IPS DF 4.7 (cell line): ENCODE results near the gene PXK.
"Not testable (repeated sequence)": the region's sequence is repeated elsewhere in the genome, so short reads cannot be mapped to it uniquely, and the experiment has no call there.

ENCODE experiments used
- DNase-seq: peaks from one replicate; pipeline ENCODE4 v3.0.0-alpha.2; 2013; ENCODE audit warnings: low spot score; ENCODE audit errors: extremely low read depth

The PXK gene

GRCh38 chr3:58418227-58418626 lies 85.5 kb downstream of the PXK start:
- DNase-seq = no peak

GRCh38 chr3:58419780-58420507 lies 87.3 kb downstream of the PXK start:
- no peak for DNase-seq

- DNase-seq = no peak
Measured at GRCh38 chr3:58421004-58421403, 88.3 kb downstream of the PXK start.

- no peak for DNase-seq
Measured at GRCh38 chr3:58422756-58423325, 90.1 kb downstream of the PXK start.

GRCh38 chr3:58424613-58425012 lies 91.9 kb downstream of the PXK start:
- no peak for DNase-seq

GRCh38 chr3:58425782-58426181 lies 93.1 kb downstream of the PXK start:
- DNase-seq = no peak

- DNase-seq = no peak
Measured at GRCh38 chr3:58427661-58428361, 95.1 kb downstream of the PXK start.

- DNase-seq = no peak
Measured at GRCh38 chr3:58429657-58430056, 97.0 kb downstream of the PXK start.

GRCh38 chr3:58432905-58433304 lies 100.2 kb downstream of the PXK start:
- DNase-seq = no peak

GRCh38 chr3:58433400-58434167 lies 100.9 kb downstream of the PXK start, which contains the start of gene PDHB:
PDHB (minus strand) TSS chr3:58433832; CDS start chr3:58433809, 23 bp downstream.
- no peak for DNase-seq

GRCh38 chr3:58434168-58434504 lies 101.4 kb downstream of the PXK start:
- no peak for DNase-seq

- no peak for DNase-seq
Measured at GRCh38 chr3:58434511-58434910, 101.8 kb downstream of the PXK start.

- DNase-seq = peak; percentile 82
Measured at GRCh38 chr3:58434990-58435389, 102.3 kb downstream of the PXK start.

GRCh38 chr3:58437276-58437675 lies 104.6 kb downstream of the PXK start:
- DNase-seq = not testable (repeated sequence)

GRCh38 chr3:58440996-58441355 lies 108.3 kb downstream of the PXK start:
- not testable (repeated sequence) for DNase-seq

GRCh38 chr3:58441514-58442450 lies 109.1 kb downstream of the PXK start:
- DNase-seq = no peak

- no peak for DNase-seq
Measured at GRCh38 chr3:58452176-58452575, 119.5 kb downstream of the PXK start.

- no peak for DNase-seq
Measured at GRCh38 chr3:58459160-58459559, 126.5 kb downstream of the PXK start.

- no peak for DNase-seq
Measured at GRCh38 chr3:58462829-58463180, 130.1 kb downstream of the PXK start.

- peak; percentile 28 for DNase-seq
Measured at GRCh38 chr3:58463181-58463941, 130.7 kb downstream of the PXK start.
